Karpas-422 (cell line): ENCODE data around the gene OTOG. TPM values are rescaled to one million over a fixed set of nuclear protein-coding genes. Genes with fewer than 3 reads are reported as not detected.

Experiments
- DNase-seq: peaks from one replicate; pipeline ENCODE4 v3.0.0-alpha.2; 2015
- H2AFZ ChIP-seq: fragments of 200-600 bp; sonication (generic); 2 replicates; pipeline ENCODE4 v1.6.1; 2014; ENCODE audit warnings: antibody characterized with exemption, low read length, mixed read lengths
- H3K27ac ChIP-seq: fragments of 200-600 bp; sonication (generic); 2 replicates; pipeline ENCODE4 v1.5.1; 2014; ENCODE audit warnings: mild to moderate bottlenecking, low read length, moderate library complexity
- H3K27me3 ChIP-seq: fragments of 200-600 bp; sonication (generic); 2 replicates; pipeline ENCODE4 v1.6.1; 2014; ENCODE audit warnings: low read length, mixed read lengths
- H3K36me3 ChIP-seq: fragments of 200-600 bp; sonication (generic); 2 replicates; pipeline ENCODE4 v1.6.1; 2014; ENCODE audit warnings: low read length, mixed read lengths; ENCODE audit not compliant: insufficient read depth
- H3K4me1 ChIP-seq: fragments of 200-600 bp; sonication (generic); 2 replicates; pipeline ENCODE4 v1.6.1; 2014; ENCODE audit warnings: mild to moderate bottlenecking, low read length, mixed read lengths
- H3K4me2 ChIP-seq: fragments of 200-600 bp; sonication (generic); 2 replicates; pipeline ENCODE4 v1.6.1; 2014; ENCODE audit warnings: low read length, low read depth, mild to moderate bottlenecking; ENCODE audit not compliant: poor library complexity, severe bottlenecking
- H3K4me3 ChIP-seq: fragments of 200-600 bp; sonication (generic); 2 replicates; pipeline ENCODE4 v1.5.1; 2014; ENCODE audit warnings: mild to moderate bottlenecking, antibody characterized with exemption, low read length, mixed read lengths
- H3K79me2 ChIP-seq: fragments of 200-600 bp; sonication (generic); 2 replicates; pipeline ENCODE4 v1.6.1; 2014; ENCODE audit warnings: mild to moderate bottlenecking, low read length, mixed read lengths
- H3K9ac ChIP-seq: fragments of 200-600 bp; sonication (generic); 2 replicates; pipeline ENCODE4 v1.6.0; 2014; ENCODE audit warnings: low read length
- H3K9me2 ChIP-seq: fragments of 200-600 bp; sonication (generic), shearing (Covaris generic); replicated peaks from 2 replicates; pipeline ENCODE4 v1.6.0; 2014; ENCODE audit warnings: mild to moderate bottlenecking, low read length, moderate library complexity; ENCODE audit not compliant: insufficient read depth
- H3K9me3 ChIP-seq: fragments of 300-700, 200-600 bp; sonication (generic); 2 replicates; pipeline ENCODE4 v1.6.1; 2014; ENCODE audit warnings: low read length, mixed read lengths
- H4K20me1 ChIP-seq: fragments of 200-600 bp; sonication (generic); 2 replicates; pipeline ENCODE4 v1.6.1; 2014; ENCODE audit warnings: mild to moderate bottlenecking, antibody characterized with exemption, low read length, low read depth; ENCODE audit not compliant: insufficient read depth
- total RNA-seq: library from RNA; depleted of rRNA; stranded (reverse); fragments of >200 nt; shearing (Covaris generic); gene quantifications from 2 replicates; pipeline ENCODE4 v1.2.3, GENCODE V29; 2014; ENCODE audit warnings: low replicate concordance

Gene OTOG
- total RNA-seq, 1 experiment from 2014 or later, result not detected

DNA sequence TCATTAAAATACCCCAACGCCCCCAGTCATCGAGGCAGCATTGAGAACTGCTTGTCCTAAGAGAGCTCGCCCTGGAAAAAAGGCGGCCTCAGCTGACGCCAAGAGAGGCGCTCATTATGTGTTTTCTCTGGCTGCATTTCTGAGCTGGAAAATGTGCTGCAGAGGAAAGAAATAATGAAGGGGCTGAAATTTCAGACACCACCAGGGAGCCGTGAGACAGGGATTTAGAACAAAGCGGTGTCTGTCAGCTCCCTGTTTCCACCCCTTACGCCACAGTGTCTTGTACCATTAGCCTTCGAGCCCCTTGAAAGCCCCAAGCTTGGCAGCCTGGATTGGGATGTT lies 17.2 kb upstream of the OTOG start:
- Histone ChIP-seq H3K79me2 (no peaks in the 10 kb centered on the region), H3K4me1 (no peaks in the 10 kb centered on the region), H3K9ac (no peak overlapping the region), H3K36me3 (no peaks in the 10 kb centered on the region), H3K27ac (no peak overlapping the region), H3K9me2 (no peaks in the 10 kb centered on the region), H3K9me3 (no peaks in the 10 kb centered on the region), H3K4me2 (no peak overlapping the region), H2AFZ (no peak overlapping the region), H4K20me1 (no peaks in the 10 kb centered on the region), H3K27me3 (no peaks in the 10 kb centered on the region), H3K4me3 (no peak overlapping the region)
- no peak for DNase-seq

- H3K79me2 ChIP-seq, result no peaks in the 10 kb centered on the region
- no peak overlapping the region for H3K4me3 ChIP-seq
- no peak overlapping the region for H3K27ac ChIP-seq
- H3K9me2 ChIP-seq, result no peaks in the 10 kb centered on the region
- no peaks in the 10 kb centered on the region for H3K9me3 ChIP-seq
- no peaks in the 10 kb centered on the region for H3K4me1 ChIP-seq
- no peak for DNase-seq
- no peaks in the 10 kb centered on the region for H3K27me3 ChIP-seq
- no peak overlapping the region for H2AFZ ChIP-seq
- H3K4me2 ChIP-seq, result no peak overlapping the region
- H4K20me1 ChIP-seq, result no peaks in the 10 kb centered on the region
- no peak overlapping the region for H3K9ac ChIP-seq
- no peaks in the 10 kb centered on the region for H3K36me3 ChIP-seq
These were observed 15.9 kb upstream of the OTOG start for GRCh38 chr11:17531071-17531600.

DNA sequence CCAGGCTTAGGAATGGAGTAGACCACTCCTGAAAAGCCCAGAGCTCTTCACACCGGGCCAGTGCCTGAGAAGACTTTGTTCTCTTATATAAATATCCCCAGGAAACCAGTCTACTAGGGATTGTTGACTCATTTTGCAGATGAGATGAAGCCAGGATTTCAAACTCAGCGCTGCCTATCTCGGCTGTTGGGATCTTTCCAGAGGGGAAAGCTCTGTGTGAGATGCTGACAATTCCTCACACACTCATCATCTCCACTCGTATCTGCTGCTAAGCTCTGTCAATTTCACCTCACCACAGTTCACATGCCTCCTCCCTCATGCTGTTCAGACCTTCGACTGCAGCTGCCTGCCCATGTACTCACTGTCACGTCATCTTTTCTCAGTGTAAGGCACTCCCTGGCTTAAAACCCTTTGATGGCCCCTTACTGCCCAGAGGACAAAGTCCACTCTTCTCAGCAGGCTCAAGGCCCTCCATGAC lies 15.4 kb upstream of the OTOG start:
- Histone ChIP-seq H4K20me1 (no peaks in the 10 kb centered on the region), H3K4me1 (no peaks in the 10 kb centered on the region), H3K79me2 (no peaks in the 10 kb centered on the region), H3K9me3 (no peaks in the 10 kb centered on the region), H3K4me2 (no peak overlapping the region), H3K27ac (no peak overlapping the region), H3K9ac (no peak overlapping the region), H2AFZ (no peak overlapping the region), H3K9me2 (no peaks in the 10 kb centered on the region), H3K36me3 (no peaks in the 10 kb centered on the region), H3K4me3 (no peak overlapping the region), H3K27me3 (no peaks in the 10 kb centered on the region)
- DNase-seq, result no peak

DNA sequence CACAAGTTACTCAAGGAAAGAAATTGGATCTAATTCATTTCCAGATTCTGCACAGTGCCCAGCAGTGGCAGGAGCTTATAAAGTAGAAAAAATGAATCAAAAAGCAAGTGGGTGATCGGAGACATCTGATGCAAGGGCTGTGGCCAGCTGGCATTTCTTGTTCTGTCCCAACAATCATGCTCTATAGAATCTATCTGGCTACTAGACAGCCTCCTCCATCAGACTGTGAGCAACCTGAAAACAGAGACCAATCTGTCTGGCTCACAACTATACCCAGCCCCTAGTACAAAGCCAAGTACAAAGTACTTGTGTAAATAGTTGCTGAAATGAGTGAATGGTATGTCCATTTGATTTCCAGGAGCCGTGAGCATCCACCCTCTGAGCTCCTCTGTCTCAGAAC lies 14.3 kb upstream of the OTOG start:
- Histone ChIP-seq H3K4me2 (no peak overlapping the region), H3K9ac (no peak overlapping the region), H3K36me3 (no peaks in the 10 kb centered on the region), H3K9me2 (no peaks in the 10 kb centered on the region), H4K20me1 (no peaks in the 10 kb centered on the region), H3K9me3 (no peaks in the 10 kb centered on the region), H3K79me2 (no peaks in the 10 kb centered on the region), H3K27ac (no peak overlapping the region), H2AFZ (no peak overlapping the region), H3K27me3 (no peaks in the 10 kb centered on the region), H3K4me3 (no peak overlapping the region), H3K4me1 (no peaks in the 10 kb centered on the region)
- DNase-seq, result no peak

DNA sequence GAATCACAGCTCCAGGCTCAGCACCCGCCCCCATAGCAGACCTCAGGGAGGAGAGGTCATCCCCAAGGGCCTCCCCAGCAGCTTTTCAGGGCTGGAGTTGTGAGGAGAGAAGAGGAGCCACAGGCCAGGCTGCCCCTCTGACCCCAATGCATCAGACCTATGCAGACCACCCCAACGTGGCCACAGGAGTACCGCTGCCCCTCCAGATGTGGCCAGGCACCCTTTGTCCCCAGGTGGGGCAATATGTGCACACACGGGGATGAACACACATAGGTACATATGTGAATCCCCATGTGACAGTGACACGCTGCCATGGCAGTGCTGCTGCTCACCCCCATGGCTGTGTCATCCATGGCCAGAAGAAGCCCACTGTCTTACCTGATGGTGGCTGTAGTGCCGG lies 13.7 kb upstream of the OTOG start:
- H3K27me3 ChIP-seq, result no peaks in the 10 kb centered on the region
- no peaks in the 10 kb centered on the region for H3K79me2 ChIP-seq

GRCh38 chr11:17533778-17534415 lies 13.2 kb upstream of the OTOG start:
- H3K9ac ChIP-seq, result no peak overlapping the region
- no peaks in the 10 kb centered on the region for H3K9me3 ChIP-seq
- H4K20me1 ChIP-seq, result no peaks in the 10 kb centered on the region

More for the DNA sequence above, 13.7 kb upstream of the OTOG start:
- Histone ChIP-seq H3K9ac (no peak overlapping the region), H3K4me2 (no peak overlapping the region), H2AFZ (no peak overlapping the region), H3K9me3 (no peaks in the 10 kb centered on the region), H4K20me1 (no peaks in the 10 kb centered on the region), H3K9me2 (no peaks in the 10 kb centered on the region), H3K36me3 (no peaks in the 10 kb centered on the region), H3K4me1 (no peaks in the 10 kb centered on the region), H3K27ac (no peak overlapping the region), H3K4me3 (no peak overlapping the region)
- no peak for DNase-seq

GRCh38 chr11:17535488-17535887 lies 11.6 kb upstream of the OTOG start:
- no peaks in the 10 kb centered on the region for H3K36me3 ChIP-seq
- no peak overlapping the region for H3K27ac ChIP-seq
- H3K4me1 ChIP-seq, result peaks cover 4% of the 10 kb centered on the region
- H4K20me1 ChIP-seq, result no peaks in the 10 kb centered on the region
- H3K4me3 ChIP-seq, result no peak overlapping the region
- no peak overlapping the region for H3K9ac ChIP-seq
- no peaks in the 10 kb centered on the region for H3K9me2 ChIP-seq
- no peaks in the 10 kb centered on the region for H3K27me3 ChIP-seq
- DNase-seq, result no peak
- no peak overlapping the region for H2AFZ ChIP-seq
- H3K4me2 ChIP-seq, result no peak overlapping the region
- H3K9me3 ChIP-seq, result no peaks in the 10 kb centered on the region
- no peaks in the 10 kb centered on the region for H3K79me2 ChIP-seq

More at GRCh38 chr11:17533778-17534415, 13.2 kb upstream of the OTOG start:
- no peak overlapping the region for H3K4me2 ChIP-seq
- no peak overlapping the region for H3K27ac ChIP-seq
- H2AFZ ChIP-seq, result no peak overlapping the region
- no peak overlapping the region for H3K4me3 ChIP-seq
- H3K36me3 ChIP-seq, result no peaks in the 10 kb centered on the region
- H3K79me2 ChIP-seq, result no peaks in the 10 kb centered on the region
- peaks cover 4% of the 10 kb centered on the region for H3K4me1 ChIP-seq
- no peaks in the 10 kb centered on the region for H3K9me2 ChIP-seq
- no peak for DNase-seq
- H3K27me3 ChIP-seq, result no peaks in the 10 kb centered on the region

- H3K4me3 ChIP-seq, result no peak overlapping the region
- H3K27ac ChIP-seq, result no peak overlapping the region
- no peaks in the 10 kb centered on the region for H3K79me2 ChIP-seq
- H3K9ac ChIP-seq, result no peak overlapping the region
- H2AFZ ChIP-seq, result no peak overlapping the region
- no peaks in the 10 kb centered on the region for H3K9me3 ChIP-seq
- H3K4me2 ChIP-seq, result no peak overlapping the region
- no peaks in the 10 kb centered on the region for H4K20me1 ChIP-seq
- DNase-seq, result no peak
- peaks cover 4% of the 10 kb centered on the region for H3K4me1 ChIP-seq
- no peaks in the 10 kb centered on the region for H3K36me3 ChIP-seq
- H3K27me3 ChIP-seq, result no peaks in the 10 kb centered on the region
- H3K9me2 ChIP-seq, result no peaks in the 10 kb centered on the region
These were observed 9.8 kb upstream of the OTOG start for GRCh38 chr11:17537261-17537660.
